Measurements from ENCODE around the gene ARHGAP4.

DNA sequence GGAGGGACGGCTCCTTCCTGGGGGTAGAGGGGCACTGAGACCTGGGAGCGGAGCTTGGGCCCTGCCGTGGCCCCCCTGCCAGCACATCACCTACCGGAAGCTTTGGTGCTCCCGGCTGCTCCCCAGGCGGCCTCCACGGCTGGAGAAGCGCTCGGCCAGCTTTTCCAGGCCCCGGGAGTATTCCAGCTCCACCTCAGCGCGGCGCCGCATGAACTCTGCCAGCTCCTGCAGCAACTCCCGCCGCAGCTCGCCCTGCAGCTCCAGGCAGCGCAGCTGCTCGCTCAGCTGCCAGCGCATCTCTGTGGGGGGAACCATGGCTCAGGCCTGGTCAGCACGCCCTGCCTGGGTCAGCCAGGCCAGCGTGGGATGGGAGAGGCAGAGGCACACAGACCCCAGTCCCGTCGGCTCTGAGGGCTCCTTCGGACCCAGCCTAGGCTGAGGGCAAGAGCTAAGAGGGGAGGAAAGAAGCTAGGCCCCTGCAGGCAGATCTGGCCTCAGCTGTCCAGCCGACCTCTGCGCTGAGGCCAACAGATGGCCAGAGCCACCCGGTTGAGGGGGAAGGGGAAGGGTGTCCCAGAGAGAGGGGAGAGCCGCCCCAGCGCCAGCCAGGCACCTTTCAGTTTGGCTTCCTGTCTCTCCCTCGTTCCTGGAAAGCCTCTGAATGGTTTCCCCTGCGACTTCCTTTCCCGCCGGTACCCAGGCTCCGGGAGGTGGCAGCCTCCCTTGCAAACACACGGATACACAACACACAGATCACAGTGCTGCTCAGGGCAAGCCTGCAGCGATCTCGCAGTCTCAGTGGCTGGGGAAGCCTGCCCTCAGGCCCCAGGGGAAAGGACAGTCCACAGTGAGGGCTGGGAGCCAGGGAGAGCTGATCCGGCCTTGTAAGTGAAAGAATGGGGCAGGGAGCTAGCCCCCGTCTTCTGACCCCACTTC is 4.3 kb downstream of the ARHGAP4 start:
- TF ChIP-seq CTCF (IDR thresholded peaks at IDR 0.05) (no peak), POLR2A (IDR thresholded peaks at IDR 0.05) (no peak)

Data from tibial nerve (tissue), 3 donors.